Hepatocyte (in vitro differentiated cells): ENCODE measurements around the gene MLYCD. TPM values are rescaled to one million over a fixed set of nuclear protein-coding genes. Genes with fewer than 3 reads are reported as not detected.
"Not testable (repeated sequence)": the region's sequence is repeated elsewhere in the genome, so short reads cannot be mapped to it uniquely, and the experiment has no call there.

Experiments
- DNase-seq: peaks from one replicate; pipeline ENCODE4 v3.0.0-alpha.2; 2016; ENCODE audit warnings: low spot score
- H2AFZ ChIP-seq: fragments of 200-600 bp; sonication (generic); 2 replicates; pipeline ENCODE4 v1.6.0; 2016; ENCODE audit warnings: antibody characterized with exemption, mild to moderate bottlenecking
- H3K27ac ChIP-seq: fragments of 200-600 bp; sonication (generic); 2 replicates; pipeline ENCODE4 v1.5.1; 2016; ENCODE audit warnings: mild to moderate bottlenecking
- H3K27me3 ChIP-seq: fragments of 200-600 bp; sonication (generic); 2 replicates; pipeline ENCODE4 v1.6.1; 2016
- H3K36me3 ChIP-seq: fragments of 200-600 bp; sonication (generic); replicated peaks from 2 replicates; pipeline ENCODE4 v1.5.1; 2016; ENCODE audit warnings: low read depth; ENCODE audit not compliant: insufficient read depth
- H3K4me1 ChIP-seq: fragments of 200-600 bp; sonication (generic); 2 replicates; pipeline ENCODE4 v1.5.1; 2016; ENCODE audit warnings: mild to moderate bottlenecking, moderate library complexity; ENCODE audit not compliant: insufficient read depth
- H3K4me2 ChIP-seq: fragments of 200-600 bp; sonication (generic); 2 replicates; pipeline ENCODE4 v1.6.0; 2016
- H3K4me3 ChIP-seq: fragments of 200-600 bp; sonication (generic); 2 replicates; pipeline ENCODE4 v1.5.1; 2016; ENCODE audit warnings: mild to moderate bottlenecking
- H3K79me2 ChIP-seq: fragments of 200-600 bp; sonication (generic); 2 replicates; pipeline ENCODE4 v1.6.0; 2017; ENCODE audit warnings: mild to moderate bottlenecking
- H3K9me2 ChIP-seq: fragments of 200-600 bp; sonication (generic); replicated peaks from 2 replicates; pipeline ENCODE4 v1.6.0; 2017; ENCODE audit warnings: mild to moderate bottlenecking; ENCODE audit not compliant: insufficient read depth
- H3K9me3 ChIP-seq: fragments of 200-600 bp; sonication (generic); 2 replicates; pipeline ENCODE4 v1.5.1; 2016; ENCODE audit warnings: low read depth, mild to moderate bottlenecking
- H4K20me1 ChIP-seq: fragments of 200-600 bp; sonication (generic); 2 replicates; pipeline ENCODE4 v1.6.0; 2016; ENCODE audit warnings: mild to moderate bottlenecking; ENCODE audit not compliant: insufficient read depth, poor library complexity, severe bottlenecking
- CTCF ChIP-seq: fragments of 200-600 bp; sonication (generic); IDR thresholded peaks from 2 replicates; pipeline ENCODE4 v1.5.1; 2016; ENCODE audit warnings: antibody characterized with exemption, mild to moderate bottlenecking; ENCODE audit not compliant: poor library complexity
- EZH2 ChIP-seq: fragments of 200-600 bp; sonication (generic); IDR thresholded peaks from 2 replicates; pipeline ENCODE4 v1.6.1; 2016; ENCODE audit warnings: antibody characterized with exemption, mild to moderate bottlenecking, borderline replicate concordance
- EZH2phosphoT487 ChIP-seq: fragments of 200-600 bp; sonication (generic); IDR thresholded peaks from one replicate; pipeline ENCODE4 v1.6.1; 2018; ENCODE audit warnings: antibody characterized with exemption, mild to moderate bottlenecking, low read depth, moderate library complexity; ENCODE audit not compliant: unreplicated experiment, severe bottlenecking
- WGBS: methylation state at CpG from one replicate; pipeline ENCODE4 v1.1.6; 2016; ENCODE audit warnings: low lambda C conversion rate; ENCODE audit errors: missing lambda C conversion rate; 5-methylcytosine and 5-hydroxymethylcytosine counted together
- polyA plus RNA-seq: library from polyadenylated mRNA; unstranded; fragments of >200 nt; fragmentation: Nextera tagmentation; extraction: Ambion mirVana; gene quantifications from 2 replicates; pipeline ENCODE4 v1.2.1, GENCODE V29; 2016
- total RNA-seq: library from RNA; depleted of rRNA; stranded (reverse); fragments of >200 nt; gene quantifications from 2 replicates; pipeline ENCODE4 v1.2.3, GENCODE V29; 2014

The MLYCD gene
- total and polyA plus RNA-seq, 2 experiments from 2014 or later = 6.3 to 10.1 TPM

GRCh38 chr16:83940630-83941378 lies 41.9 kb downstream of the MLYCD start:
- TF ChIP-seq EZH2 (no peak), EZH2phosphoT487 (no peak), CTCF (no peak)
- H3K79me2 ChIP-seq = no peaks in the 10 kb centered on the region
- H4K20me1 ChIP-seq = no peaks in the 10 kb centered on the region
- H3K27me3 ChIP-seq = no peaks in the 10 kb centered on the region
- WGBS = 87% methylated on average over 28 of the region's 28 CpGs
- no peaks in the 10 kb centered on the region for H3K9me3 ChIP-seq
- no peak overlapping the region for H3K4me3 ChIP-seq
- H3K4me2 ChIP-seq = no peak overlapping the region
- H3K4me1 ChIP-seq = no peaks in the 10 kb centered on the region
- H3K27ac ChIP-seq = no peak overlapping the region
- DNase-seq = no peak
- H3K9me2 ChIP-seq = no peaks in the 10 kb centered on the region
- H3K36me3 ChIP-seq = no peaks in the 10 kb centered on the region
- no peak overlapping the region for H2AFZ ChIP-seq

- not testable (repeated sequence) for H3K27me3 ChIP-seq, H3K4me2 ChIP-seq, H3K36me3 ChIP-seq, H3K4me1 ChIP-seq, H4K20me1 ChIP-seq, H3K9me3 ChIP-seq, H3K79me2 ChIP-seq, H3K9me2 ChIP-seq, DNase-seq, H3K27ac ChIP-seq, H3K4me3 ChIP-seq, H2AFZ ChIP-seq
- WGBS = 94% methylated on average over 6 of the region's 9 CpGs
Observed at GRCh38 chr16:83941546-83941945, 42.6 kb downstream of the MLYCD start.

DNA sequence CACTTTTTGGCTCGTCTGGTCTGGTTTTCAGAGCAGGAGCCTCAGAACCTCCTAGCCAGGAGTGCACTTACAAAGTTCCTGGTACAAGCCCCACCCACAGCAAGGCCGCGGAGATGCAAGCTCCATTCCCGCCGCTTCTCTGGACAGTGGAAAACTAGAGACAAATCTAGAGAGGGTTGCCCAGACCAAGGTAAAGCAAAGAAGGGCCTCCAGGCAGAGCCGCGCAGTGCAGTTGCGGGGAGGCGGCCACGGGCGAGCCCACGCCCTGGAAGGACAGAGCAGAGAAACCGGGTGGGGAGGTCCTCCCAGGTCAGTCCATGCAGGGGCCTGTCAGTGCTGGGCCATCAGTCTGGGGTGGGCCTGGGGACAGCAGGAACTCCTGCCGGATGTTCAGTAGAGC lies 43.2 kb downstream of the MLYCD start:
- no peak overlapping the region for H3K4me2 ChIP-seq
- H3K4me1 ChIP-seq = no peaks in the 10 kb centered on the region
- H3K36me3 ChIP-seq = no peaks in the 10 kb centered on the region
- H3K27me3 ChIP-seq = no peaks in the 10 kb centered on the region
- TF ChIP-seq CTCF = no peak
- TF ChIP-seq EZH2 = no peak
- TF ChIP-seq EZH2phosphoT487 = no peak
- no peaks in the 10 kb centered on the region for H3K9me2 ChIP-seq
- no peaks in the 10 kb centered on the region for H4K20me1 ChIP-seq
- DNase-seq = no peak
- H3K4me3 ChIP-seq = no peak overlapping the region
- WGBS = 86% methylated on average over 14 of the region's 14 CpGs
- H3K9me3 ChIP-seq = no peaks in the 10 kb centered on the region
- no peaks in the 10 kb centered on the region for H3K79me2 ChIP-seq
- no peak overlapping the region for H2AFZ ChIP-seq
- H3K27ac ChIP-seq = no peak overlapping the region

GRCh38 chr16:83942815-83943515 lies 44.0 kb downstream of the MLYCD start:
- Histone ChIP-seq H3K4me2 (no peak overlapping the region), H3K36me3 (no peaks in the 10 kb centered on the region), H2AFZ (no peak overlapping the region), H3K79me2 (no peaks in the 10 kb centered on the region), H3K27ac (no peak overlapping the region), H3K4me1 (no peaks in the 10 kb centered on the region), H3K9me3 (no peaks in the 10 kb centered on the region), H4K20me1 (no peaks in the 10 kb centered on the region), H3K9me2 (no peaks in the 10 kb centered on the region), H3K27me3 (no peaks in the 10 kb centered on the region), H3K4me3 (no peak overlapping the region)
- no peak for TF ChIP-seq EZH2
- no peak for TF ChIP-seq EZH2phosphoT487
- no peak for TF ChIP-seq CTCF
- DNase-seq = no peak
- WGBS = 56% methylated on average over 11 of the region's 11 CpGs
